GM19455 (cell line): ENCODE data around the gene VAPB.

Experiments
- ATAC-seq: cut with Tn5 transposase; IDR thresholded peaks from one replicate; pipeline ENCODE4 v1.9.1; 2021; ENCODE audit not compliant: unreplicated experiment

The VAPB gene

DNA sequence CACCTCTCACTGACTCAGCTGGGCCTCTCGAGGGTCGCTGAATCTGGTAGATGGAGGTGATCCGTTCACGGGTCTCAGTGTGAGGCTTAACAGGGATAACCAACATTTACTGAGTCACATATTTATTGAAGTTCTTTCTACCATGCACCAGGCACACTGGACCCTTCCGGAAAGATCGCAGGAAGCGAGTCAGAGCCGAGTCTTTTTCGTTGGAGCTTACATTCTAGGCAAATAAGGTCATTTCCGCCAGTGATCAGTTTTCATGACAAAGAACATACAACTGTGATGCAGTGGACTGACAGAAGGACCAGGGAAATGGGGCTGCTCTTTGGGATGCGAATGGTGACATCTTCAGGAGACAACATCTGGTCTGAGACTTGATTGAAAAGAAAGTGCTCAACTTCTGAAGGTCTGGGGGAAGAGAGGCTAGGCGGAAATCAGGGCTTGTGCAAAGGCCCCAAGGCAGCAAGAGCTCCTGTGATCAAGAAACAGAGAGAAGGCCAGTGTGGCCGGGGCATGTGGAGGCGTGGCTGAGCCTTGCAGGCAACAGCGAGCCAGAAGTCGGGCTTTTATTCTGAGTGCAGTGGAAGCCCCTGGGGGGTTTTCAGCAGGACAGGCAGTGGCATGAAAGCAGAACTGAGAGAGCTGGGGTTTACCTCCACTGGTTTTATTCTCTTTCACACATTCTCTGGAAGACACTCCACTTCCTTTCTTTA lies 69.5 kb downstream of the VAPB start:
- ATAC-seq, result peak; percentile 89

DNA sequence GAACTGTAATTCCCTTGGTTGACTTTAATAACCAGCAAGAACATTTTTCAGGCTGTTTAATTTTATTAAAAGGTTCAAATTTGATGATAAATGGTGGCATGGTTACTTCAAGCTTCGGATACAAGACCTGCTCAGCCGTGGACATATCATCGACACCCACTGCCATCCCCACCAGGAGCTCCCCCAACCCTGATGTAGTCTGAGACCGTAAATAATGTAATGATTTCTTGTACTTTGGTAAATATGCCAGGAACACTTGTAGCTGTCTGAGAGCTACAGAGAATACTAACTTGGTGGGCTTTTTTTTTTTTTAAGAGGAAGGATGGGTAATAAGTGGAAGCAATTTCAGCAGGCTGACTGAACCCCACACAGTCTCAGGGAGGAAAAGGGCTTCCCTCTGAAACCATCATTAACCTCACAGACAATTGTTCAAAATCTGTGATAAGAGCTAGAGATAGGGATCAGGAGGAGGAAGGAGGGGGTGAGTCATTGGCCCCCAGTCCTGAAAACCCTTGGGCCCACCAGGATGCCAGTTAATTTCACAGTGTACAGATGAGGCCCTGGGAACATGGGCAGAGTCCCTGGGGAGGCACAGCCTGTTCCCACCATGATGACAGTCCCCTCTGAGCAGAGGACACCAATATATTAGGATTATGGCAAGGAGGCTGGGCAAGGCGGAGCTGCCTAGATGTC lies 70.2 kb downstream of the VAPB start:
- peak; percentile 18 for ATAC-seq

DNA sequence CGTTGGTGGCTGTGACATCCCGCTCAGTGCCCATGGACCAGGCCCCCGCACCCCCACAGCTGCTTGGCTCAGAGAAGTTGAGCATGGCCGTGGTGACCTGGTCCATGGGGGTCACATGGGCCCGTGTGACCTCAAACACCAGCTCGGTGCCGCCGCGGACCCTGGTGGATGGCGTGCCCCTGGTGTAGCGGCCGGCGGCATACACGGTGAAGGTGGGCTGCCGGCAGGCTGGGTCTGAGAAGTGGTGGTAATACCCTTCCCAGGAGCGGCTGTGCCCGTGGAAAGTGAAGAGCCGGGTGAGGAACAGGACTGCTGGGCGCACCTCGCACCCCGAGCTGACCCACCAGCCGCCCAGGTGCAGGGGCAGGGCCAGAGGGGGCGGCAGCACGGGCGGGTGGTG lies 72.1 kb downstream of the VAPB start:
- ATAC-seq, result no peak

DNA sequence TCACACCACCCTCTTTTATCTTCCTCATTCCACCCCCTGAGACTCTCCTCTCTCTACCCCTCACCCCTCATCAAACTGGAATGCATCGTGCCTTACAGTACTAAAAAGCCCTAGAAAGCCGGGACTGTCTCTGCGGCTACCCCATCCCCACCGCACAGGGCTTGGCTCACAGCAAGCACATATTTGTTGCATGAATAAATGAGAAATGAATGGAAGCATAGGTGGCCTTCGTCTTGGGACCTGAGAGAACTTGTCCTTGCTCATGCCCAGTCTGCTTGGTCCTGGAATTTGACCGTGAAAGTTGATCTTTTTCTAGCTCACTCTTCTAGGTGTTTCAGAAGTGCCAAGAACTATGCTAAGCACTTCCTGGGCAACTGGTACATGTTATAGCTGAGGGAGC lies 72.9 kb downstream of the VAPB start:
- ATAC-seq, result no peak

DNA sequence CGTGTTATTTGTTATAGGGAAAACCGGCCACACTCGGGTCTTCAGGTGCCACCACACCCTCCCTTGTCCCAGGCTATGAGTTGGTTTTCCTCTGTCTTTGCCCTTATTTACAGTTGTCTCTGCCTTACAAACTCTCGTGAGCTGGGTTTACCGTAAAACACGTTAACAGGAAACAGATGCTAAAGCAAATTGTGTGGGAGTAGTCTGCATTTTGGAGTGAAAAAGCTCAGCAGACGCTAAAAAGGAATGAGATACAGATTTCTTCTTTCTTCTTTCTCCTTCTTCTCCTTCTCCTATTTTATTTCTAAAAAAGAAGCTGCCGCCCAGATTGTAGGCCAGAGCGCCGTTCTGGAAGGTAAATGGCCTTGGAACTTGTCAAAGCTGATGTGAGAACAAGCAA lies 74.2 kb downstream of the VAPB start:
- ATAC-seq, result no peak

DNA sequence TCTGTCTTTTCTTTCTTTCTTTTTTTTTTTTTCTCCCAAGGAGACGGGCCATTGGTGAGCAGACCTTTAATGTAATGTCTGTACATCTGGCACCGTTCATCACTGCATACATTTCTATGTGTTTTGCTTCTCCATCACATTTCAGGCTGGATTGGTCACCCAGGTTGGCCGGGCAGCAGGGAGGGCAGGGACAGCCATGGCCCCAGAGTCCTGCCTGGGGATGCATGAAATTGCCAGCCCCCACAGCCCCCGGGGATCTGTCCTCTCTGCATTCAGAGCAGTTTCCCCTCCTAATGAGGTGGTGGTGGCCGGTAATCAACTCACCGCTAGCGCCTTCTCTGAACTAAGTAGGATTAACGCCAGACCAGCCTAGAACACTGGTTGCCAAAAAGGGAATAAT lies 75.8 kb downstream of the VAPB start:
- ATAC-seq, result no peak

DNA sequence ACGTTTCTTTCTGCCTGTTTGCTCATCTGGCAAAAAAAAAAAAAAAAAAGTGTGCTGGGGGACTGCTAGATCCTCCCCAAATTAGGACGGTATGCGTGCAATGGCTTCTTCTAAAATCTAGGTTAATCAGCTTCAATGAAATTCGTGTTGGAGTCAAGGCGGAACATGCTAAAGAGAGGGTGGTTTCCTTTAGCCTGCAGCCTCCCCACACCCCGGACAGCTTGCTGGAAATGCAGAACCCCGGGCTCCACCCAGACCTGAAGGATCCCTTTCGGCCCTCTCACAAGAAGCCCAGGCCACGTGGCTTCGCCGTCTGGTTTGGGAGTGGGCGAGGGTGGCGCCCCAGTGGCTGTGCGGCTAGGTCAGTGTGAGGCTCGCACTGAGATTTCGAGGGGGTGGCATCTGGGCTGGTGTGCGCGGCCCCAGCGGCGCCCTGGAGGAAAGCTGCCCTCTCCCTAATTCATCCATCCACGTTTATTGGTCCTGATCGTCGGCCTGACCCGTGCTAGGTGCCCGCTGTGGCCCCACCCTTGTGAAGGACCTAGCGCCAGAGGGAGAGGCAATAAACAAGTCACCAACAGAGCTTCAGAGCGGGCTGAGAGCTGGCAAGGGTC lies 77.2 kb downstream of the VAPB start:
- no peak for ATAC-seq

DNA sequence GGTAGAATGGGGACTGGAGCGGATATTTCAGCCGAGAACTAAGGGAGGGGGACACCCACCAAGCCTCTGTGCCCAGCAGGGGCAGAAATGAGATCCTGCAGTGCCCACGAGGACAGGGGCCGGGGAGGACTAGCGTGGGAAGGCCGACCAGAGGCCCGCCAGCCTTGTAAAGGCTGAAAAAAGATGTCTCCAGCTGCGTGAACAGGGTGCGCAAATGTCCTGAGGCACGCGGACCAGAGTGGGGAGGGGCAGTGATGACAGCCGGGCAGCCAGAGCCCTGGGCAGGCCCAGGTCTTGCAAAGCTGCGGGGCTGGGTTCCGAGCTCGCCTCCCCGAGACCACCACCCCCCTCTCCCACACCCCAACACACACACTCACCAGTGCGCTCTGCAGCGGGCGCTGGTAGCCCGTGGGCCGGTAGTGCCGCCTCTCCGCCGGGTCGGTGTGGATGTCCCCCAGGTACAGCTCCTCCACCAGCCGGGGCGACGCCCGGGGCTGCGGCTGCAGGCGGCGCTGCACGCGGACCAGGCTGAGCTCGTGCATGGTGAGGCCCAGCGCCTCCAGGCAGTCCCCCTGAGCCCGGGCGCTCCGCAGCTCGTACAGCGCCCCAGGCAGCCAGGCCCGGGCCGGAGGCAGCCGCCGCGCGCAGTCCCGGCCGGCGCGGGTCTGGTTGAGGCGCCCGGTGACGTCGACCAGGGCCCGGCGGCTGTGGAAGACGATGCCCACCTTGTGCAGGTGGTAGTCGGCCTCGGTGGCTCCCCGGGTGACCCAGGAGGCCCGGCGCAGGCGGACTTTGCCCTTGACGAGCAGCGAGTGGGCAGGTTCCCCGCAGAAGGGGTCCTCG lies 77.9 kb downstream of the VAPB start:
- no peak for ATAC-seq

DNA sequence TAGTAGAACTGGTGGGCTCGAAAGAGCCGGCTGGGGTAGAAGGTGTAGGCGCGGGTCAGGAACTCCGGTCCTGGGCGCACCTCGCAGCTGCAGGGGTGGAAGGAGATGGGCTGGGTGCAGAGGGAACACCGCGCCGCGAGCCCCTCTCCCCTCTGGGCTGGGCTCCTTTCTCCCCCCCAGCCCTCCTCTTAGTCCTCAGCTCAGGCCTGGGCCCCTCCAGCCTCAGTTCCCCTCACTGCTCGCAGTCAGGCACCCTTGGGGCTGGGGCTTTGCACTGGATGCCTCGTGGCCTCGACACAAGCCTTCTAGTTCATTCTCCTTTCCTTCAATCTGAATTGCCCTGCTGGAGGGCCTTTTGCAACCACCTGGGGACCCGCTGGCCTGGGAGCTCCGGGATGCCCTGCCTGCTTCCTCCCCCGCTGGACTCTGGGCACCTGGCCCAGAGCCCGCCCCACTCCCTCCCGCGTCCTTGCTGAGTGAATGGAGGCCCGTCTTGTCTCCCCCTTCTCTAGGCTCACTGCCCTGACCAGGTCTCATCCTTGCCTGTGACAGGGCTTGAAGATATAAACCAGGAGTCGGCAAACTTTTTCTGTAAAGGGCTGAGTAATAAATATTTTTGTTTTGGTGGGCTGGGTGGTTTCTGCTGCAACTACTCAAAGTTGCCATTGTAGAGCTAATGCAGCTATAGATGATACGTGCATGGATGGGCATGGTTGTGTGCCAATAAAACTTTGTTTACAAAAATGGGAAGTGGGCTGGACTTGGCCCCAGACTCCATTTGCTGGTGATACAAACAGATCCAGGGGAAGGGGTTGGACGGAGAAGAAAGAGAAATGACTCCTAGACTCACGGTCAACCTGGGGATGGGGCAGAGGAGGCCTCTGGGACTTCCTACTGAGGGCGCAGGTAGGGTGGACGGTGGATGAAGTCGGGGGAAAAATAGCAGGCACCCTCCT lies 78.8 kb downstream of the VAPB start:
- no peak for ATAC-seq

DNA sequence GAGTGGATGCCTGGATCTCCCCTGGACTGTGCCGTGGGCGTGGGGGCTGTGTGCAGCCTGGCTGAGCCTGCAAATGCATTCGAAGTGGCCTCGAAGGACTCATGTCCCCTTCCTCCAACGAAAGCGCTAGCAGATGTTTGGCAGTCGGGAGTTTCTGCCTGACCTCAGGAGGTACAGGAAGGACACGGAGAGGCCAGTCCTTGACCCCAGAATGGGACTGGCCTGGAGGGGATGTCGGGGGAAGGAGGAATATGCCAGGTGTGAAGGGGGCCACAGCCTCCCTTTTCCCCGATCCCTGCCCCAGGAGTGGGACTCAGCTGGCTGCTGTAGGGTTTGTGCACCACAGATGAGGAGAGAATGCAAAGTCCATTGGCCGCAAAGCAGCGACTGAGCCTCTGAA lies 80.6 kb downstream of the VAPB start:
- ATAC-seq, result no peak

DNA sequence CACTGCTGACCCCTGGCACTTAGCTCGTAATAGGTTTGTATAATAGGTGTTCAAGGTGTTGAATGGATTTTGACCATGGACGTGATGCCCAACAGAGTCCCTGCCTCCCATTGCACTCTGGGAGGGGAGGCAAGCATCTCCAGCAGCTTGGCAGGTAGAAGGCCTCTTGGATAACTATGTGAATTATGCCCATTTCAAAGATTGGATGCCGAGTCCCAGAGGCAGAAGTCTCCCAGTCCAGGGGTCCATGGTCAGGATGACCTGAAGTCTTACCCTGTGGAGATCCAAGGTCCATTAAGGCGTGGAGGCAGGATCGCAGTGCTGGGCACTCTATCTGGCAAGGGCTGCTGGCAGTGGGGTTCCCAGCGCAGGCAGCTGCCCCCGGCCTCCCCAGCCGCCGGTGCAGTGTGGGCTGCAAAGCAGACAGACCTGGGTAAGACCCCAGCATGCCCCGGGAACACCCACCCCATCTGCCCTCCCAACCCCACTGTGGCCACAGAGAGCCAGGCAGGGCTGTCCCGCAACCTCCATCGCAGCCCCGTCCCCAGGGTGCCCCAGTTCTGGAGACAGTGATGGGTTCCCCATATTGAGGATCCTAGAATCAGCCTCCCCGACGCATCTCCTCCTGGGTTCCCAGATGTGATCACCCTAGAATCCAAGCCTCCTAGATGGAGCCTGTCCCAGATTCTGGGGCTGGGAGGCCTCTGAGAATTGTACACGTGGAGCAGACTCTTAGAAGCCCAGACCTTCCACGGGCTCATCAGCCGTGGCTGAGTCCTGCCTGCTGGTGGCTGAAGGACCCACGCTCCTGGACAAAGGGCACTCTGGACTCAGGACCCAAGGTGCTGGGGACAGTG lies 81.5 kb downstream of the VAPB start:
- ATAC-seq, result no peak

DNA sequence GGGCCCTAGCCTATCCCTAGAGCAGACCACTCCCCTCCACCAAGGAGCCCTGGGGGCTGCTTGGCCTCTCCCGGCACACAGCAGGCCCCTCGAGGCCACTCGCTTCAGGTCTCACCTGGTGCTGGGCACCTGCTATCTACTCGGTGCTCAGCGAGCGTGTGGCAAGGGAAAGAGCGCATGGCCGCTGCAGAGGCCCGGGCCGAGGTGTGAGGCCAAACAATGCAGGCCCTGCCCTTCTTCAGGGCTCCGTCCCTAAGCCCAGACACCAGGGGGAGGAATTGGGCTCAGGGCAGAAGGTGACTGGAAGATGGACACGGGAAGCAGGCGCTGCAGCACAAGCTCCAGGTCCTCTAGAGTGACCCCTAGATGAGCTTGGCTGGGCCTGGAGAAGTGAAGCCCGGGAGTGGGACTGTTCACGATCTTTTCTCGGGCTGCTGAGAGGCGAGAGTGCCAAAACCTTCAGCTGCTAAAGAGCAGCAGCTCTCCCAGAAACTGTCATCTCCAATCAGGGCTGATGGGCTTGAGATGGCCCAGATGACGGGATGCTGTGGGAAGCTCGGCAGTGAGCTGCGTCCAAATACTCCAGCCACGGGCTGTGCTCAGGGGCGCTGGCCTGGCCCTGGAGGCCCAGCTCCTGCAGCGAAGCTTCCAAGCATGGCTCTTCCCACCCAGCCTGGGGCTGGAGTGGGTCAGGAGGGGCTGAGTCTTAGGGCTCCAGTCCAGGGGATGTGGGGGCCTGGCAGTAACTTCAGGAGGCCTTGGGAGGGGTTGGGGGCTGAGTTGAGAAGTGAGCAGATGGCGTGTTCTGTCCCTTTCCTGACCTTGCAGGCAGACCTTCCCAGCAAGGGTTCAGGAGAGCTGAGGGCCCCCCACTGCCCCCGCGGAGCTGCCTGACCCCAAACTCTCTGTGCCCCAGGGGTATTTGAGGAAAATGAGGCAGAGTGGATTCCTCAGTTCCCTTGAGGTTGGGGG lies 82.5 kb downstream of the VAPB start:
- ATAC-seq, result no peak

DNA sequence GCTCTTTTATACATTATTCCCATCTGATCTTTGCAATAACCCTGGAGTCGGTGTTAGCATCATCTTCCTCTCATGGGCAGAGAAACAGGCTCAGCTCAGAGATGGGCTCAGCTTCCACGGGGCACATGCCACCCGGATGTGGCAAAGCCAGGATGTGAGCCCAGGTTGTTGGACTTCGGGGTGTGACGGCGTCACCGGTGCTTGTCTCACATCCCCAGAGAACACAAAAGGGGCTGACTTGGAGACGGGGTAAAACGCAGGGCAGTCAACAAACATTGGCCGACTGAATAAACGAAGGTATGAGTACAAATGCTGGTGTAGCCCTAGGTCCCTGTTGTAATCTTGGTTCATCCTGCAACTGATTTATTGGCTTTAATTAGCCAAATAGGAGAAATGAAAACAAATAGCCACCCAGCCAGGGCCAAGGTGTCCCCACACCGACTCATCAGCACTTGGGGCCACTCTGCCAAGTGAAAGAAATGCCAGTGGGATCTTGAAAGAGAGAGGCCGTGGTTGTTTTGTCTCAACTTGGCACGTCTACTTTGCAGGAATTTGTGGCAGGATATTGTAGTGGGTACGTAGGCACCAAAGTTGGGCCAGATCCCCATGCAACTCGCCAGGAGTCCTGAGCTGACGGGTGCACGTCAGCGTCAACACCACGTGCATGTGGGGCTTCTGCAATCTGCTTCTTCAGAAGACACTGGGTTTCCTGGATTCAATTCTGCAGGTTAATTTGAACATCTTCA lies 83.4 kb downstream of the VAPB start:
- ATAC-seq, result no peak

DNA sequence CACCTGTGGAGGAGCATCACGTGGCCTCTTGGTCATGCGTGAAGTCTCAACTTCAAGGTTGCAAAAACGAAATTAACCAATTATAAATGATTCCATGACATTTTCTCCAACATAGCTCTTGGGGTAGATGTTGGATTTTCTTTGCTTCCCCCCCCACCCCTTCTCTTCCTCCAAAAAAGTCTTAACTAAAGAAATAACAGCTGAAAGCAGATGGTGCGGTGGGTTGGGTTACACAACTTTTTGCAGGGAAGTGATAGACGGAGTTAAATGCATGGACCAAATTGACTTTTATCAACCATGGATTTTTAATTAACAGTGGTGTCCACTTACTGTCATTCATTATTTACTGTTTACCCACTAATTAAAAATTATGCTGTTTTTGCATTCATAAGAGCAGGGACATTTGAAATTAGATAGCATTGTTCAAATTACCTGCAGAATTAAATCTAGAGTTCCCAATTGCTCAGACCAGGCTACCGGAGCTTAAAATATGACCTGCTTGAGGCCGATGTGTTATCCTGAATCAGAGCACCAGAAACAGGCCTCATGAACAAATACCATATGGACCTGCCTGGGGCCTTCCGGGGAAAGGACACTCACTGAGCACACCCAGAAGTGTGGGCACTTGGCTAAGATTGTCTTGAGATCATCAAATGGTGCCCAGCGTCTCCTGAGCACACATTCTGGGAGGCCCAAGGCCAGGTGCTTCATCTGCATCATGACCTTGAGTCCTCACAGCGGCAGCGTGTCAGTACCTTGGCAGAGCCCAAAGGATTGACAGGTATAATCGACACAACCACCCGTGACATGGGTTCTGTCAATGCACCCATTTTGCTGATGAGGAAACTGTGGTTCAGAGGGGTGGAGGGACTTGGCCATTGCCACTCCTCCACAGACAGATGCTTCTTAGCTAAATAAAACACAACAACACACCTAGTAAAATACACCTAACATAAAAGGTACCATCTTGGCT lies 84.7 kb downstream of the VAPB start:
- no peak for ATAC-seq

DNA sequence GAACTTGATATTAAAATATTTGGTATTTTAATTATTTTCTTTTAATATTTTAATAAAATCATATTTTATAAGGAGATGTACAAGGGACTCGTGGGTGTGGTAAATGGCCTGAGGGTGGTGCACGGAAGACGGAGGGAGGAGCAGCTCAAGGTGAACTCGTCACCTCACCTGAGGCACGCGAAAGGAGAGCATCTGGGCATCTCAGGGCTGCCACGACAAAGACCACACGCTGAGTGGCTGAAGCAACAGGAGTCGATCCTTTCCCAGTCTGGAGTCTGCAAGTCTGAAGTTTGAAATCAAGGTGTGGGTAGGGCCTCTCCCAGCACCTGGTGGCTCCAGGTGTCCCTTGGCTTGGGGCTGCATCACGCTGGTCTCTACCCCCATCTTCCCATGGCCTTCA lies 86.4 kb downstream of the VAPB start:
- ATAC-seq, result no peak

DNA sequence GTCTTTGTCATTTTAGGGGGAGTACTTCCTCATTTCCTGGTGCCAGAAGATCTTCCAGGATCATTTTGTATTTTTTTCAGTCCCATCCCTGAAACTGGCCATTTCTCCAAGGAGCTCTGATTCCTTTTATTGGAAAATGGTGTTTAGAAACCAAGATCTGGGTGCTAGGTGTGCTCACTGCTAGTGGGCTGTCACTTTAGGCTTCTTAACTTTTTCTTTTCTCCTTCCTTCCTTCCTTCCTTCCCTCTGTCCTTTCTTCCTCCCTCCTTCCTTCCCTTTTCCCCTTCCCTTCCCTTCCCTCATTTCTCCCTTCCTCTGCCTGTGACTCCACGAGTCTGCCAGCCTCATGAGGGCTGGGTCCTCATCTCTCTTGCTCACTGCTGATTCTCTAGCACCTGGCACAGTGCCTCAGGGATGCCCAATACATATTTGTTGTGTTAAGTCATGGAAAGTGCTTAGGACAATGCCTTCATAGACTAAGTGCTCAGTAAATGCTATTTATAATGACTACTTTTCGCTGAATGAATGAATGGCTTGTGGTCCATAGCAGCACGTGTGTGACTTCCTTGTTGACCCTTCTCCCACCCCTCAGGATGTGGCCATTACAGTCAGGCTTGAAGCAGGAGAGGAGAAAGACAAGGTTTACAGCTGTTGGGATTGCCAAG lies 89.2 kb downstream of the VAPB start:
- ATAC-seq, result no peak
